HUES6 (cell line): Measurements from ENCODE around the gene PTPRE.

Experiments used
- H3K27ac ChIP-seq: 2 replicates; pipeline ENCODE4 v1.7.0; 2013; ENCODE audit warnings: low read depth, mild to moderate bottlenecking, low read length, inconsistent platforms
- H3K27me3 ChIP-seq: 2 replicates; pipeline ENCODE4 v1.6.1; 2013; ENCODE audit warnings: low read length; ENCODE audit not compliant: control insufficient read depth, insufficient read depth
- H3K36me3 ChIP-seq: 2 replicates; pipeline ENCODE4 v1.6.1; 2013; ENCODE audit warnings: low read length; ENCODE audit not compliant: control insufficient read depth, insufficient read depth
- H3K4me1 ChIP-seq: 2 replicates; pipeline ENCODE4 v1.6.1; 2013; ENCODE audit warnings: low read length; ENCODE audit not compliant: control insufficient read depth, insufficient read depth
- H3K4me3 ChIP-seq: 2 replicates; pipeline ENCODE4 v1.5.1; 2013; ENCODE audit warnings: low read depth, low read length
- H3K9ac ChIP-seq: one replicate; pipeline ENCODE4 v1.6.1; 2013; ENCODE audit warnings: mild to moderate bottlenecking, low read length
- H3K9me3 ChIP-seq: 2 replicates; pipeline ENCODE4 v1.6.1; 2013; ENCODE audit warnings: low read depth, low read length; ENCODE audit not compliant: control insufficient read depth, insufficient read depth

Gene PTPRE

DNA sequence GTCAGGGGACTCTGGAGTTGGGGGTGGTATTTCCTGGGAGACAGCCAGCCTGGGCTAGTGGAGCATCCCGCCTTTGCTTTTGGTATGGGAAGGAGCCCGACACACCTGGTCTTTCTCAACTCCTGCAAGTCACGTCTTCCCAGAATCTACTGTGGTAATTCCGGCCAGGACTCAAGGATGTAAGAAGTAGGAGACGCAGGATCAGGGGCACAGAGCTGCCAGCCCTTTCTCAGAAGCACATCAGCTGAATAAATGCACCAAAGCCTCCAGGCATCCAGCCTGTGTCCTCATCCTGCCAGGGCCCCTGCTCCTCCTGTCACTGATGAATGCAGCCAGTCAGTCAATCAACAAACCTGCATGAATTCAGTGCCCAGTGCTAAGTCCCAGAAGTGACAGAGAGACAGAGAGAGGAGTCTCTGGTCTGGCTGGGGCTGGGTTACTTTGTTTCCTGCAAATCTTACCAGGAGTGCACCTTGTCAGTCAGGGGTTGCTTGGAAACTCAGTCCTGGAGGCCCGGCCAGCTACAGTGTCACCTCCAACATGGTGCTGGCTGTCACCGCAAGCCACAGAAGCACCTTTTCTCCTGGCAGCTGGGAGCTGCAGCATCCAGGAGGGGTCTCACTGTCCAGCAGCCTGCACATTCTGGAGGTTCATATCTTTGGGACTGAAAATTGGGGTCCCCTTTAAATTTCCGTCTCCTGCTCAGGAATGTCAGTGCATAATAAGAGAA lies 101.8 kb downstream of the PTPRE start:
- Histone ChIP-seq H3K27ac (no peak overlapping the region), H3K36me3 (no peaks in the 10 kb centered on the region), H3K4me3 (no peak overlapping the region), H3K4me1 (peaks cover 3% of the 10 kb centered on the region; the same call in 1 of the 2 replicates), H3K27me3 (peaks cover 20% of the 10 kb centered on the region; the same call in 1 of the 2 replicates), H3K9ac (no peak overlapping the region), H3K9me3 (no peaks in the 10 kb centered on the region)

DNA sequence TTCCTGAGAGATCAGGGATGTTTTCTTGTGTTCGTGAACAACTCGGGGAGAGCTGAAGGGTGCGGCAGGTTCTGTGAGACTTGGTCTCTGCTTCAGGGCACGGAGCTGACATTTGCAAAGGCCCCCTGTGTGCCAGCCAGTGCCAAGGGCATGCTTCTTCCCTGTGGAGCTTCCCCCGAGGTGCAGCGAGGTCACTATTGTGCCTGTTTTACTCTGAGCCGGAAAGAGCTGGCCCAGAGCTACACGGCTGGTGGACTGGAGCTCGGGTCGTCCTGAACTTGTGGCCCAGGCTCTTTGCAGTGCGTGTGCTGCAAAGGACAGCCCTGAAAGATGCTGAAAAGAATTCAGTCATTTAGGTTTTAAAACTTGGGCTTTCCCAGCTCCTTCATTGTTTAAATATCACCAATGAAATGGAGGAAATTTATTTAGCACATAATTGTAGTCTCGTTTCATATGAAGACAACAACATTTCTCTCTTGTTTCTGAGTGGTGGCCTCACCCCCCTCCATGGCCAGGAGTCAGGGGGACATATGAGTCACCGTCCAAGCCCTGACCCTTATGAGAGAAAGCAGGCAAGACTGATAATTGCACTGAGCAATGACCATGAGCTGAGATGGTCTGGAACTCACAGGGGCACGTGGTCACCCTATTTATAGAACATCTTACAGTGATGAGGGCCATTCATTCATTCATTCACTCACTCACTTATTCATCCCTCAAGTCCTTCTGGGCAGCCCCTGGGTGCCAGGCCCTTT lies 102.6 kb downstream of the PTPRE start:
- no peaks in the 10 kb centered on the region for H3K9me3 ChIP-seq
- H3K27me3 ChIP-seq = peaks cover 20% of the 10 kb centered on the region; the same call in 1 of the 2 replicates
- peaks cover 3% of the 10 kb centered on the region; the same call in 1 of the 2 replicates for H3K4me1 ChIP-seq
- no peak overlapping the region for H3K4me3 ChIP-seq
- no peaks in the 10 kb centered on the region for H3K36me3 ChIP-seq
- no peak overlapping the region for H3K9ac ChIP-seq
- no peak overlapping the region for H3K27ac ChIP-seq

DNA sequence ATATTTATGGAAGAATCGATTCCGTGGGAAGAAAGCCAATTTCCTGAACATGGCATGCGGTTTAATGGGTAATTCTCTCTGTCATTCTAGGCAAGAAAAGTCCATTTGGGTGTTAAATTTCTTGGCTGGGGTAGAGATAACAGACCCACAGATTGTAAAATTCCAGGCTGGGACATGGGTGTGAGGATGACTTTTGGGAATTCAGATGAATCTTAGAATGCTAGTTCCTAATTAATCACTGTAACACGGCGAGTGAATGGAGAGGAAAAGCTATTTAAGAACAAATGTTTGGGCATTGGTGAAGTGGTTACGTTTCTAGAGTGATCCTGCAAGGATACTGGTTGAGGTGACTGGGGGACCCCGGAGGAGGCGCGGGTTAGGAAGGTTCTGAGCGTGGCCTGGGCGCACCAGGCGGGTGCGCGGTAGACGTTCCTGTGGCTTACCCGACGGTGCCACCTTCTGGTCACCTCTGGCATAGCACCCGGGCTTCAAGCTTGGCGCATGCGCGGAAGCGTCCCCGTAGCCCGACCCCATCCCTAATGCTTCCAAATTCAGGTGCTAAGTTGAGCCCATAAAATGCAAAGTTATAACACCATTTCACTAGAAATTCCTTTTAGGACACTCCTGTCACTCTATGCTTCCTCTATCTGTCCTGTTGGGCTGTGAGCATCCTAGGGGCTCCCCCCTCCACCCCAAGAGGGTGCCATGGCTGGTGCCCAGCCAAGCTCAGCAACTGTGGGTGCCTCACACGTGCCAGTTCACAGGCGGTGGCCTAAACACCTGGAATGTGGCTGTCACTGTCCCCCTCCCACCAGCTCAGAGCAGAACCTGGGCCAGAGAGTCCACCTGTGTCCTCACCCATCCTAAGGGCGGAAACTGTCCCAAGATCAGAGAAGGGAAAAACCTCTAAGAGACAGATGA lies 104.4 kb downstream of the PTPRE start:
- Histone ChIP-seq H3K27me3 (peaks cover 17% of the 10 kb centered on the region; the same call in 1 of the 2 replicates), H3K4me1 (peaks cover 3% of the 10 kb centered on the region; the same call in 1 of the 2 replicates), H3K4me3 (no peak overlapping the region), H3K27ac (no peak overlapping the region), H3K9me3 (no peaks in the 10 kb centered on the region), H3K9ac (no peak overlapping the region), H3K36me3 (no peaks in the 10 kb centered on the region)

GRCh38 chr10:128013626-128014025 lies 106.7 kb downstream of the PTPRE start:
- H3K4me3 ChIP-seq = no peak overlapping the region
- no peak overlapping the region for H3K9ac ChIP-seq
- peaks cover 3% of the 10 kb centered on the region; the same call in 1 of the 2 replicates for H3K4me1 ChIP-seq
- peaks cover 10% of the 10 kb centered on the region; the same call in 1 of the 2 replicates for H3K27me3 ChIP-seq
- no peaks in the 10 kb centered on the region for H3K9me3 ChIP-seq
- H3K27ac ChIP-seq = no peak overlapping the region
- H3K36me3 ChIP-seq = no peaks in the 10 kb centered on the region

DNA sequence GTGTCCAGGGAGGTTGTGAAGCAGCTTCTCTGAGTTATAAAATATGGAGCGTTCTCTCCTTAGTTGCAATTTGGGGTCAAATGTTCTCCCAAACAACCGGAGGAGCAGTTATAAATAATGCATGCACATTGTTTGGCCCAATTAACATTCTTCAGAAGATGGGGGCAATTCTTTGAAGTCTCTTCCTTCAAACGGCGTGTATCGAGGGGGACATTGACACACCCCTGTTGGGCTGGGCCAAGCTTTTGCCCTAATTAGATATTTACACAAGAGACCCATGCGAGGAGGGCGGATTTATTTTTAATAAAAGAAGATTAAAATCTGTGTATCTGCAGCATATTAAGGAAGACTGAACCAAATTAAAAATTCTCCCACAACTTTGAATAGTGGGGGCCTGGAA lies 107.3 kb downstream of the PTPRE start:
- no peaks in the 10 kb centered on the region for H3K9me3 ChIP-seq
- H3K4me1 ChIP-seq = peaks cover 3% of the 10 kb centered on the region; the same call in 1 of the 2 replicates
- no peak overlapping the region for H3K9ac ChIP-seq
- H3K4me3 ChIP-seq = no peak overlapping the region
- H3K27ac ChIP-seq = no peak overlapping the region
- peaks cover 10% of the 10 kb centered on the region; the same call in 1 of the 2 replicates for H3K27me3 ChIP-seq
- H3K36me3 ChIP-seq = no peaks in the 10 kb centered on the region

DNA sequence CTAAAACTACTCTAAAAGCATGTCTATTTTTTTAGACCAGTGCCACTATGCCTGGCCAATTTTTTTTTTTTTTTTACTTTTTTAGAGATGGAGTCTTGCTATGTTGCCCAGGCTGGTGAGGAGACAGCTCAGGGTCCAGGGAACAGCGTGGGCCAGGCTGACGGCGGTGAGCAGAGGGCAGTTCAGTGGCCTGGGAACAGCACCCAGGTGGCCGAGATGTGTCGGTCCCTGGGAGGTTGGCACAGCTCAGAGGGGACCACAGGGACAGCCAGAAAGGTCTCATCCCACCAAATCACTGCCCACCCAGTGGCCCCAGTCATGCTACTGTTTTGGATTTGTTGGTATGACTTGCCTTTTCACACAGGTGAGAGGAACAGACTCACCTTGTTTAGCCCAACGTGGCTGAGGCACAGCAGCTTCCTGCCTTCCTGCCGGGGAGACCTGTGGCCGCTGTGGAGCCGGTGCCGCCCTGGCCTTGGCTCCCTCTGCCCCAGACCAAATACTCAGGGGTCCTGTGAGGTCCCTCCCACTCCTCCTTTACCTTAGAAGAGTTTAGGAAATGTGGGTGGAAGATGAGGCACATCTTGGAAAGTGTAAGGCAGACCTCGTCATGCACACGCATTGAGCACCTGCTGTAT lies 109.6 kb downstream of the PTPRE start:
- Histone ChIP-seq H3K4me1 (no peaks in the 10 kb centered on the region), H3K27ac (no peak overlapping the region), H3K9me3 (no peaks in the 10 kb centered on the region), H3K36me3 (no peaks in the 10 kb centered on the region), H3K4me3 (no peak overlapping the region), H3K27me3 (peaks cover 5% of the 10 kb centered on the region; the same call in 1 of the 2 replicates), H3K9ac (no peak overlapping the region)

- H3K4me3 ChIP-seq = no peak overlapping the region
- no peak overlapping the region for H3K27ac ChIP-seq
- H3K36me3 ChIP-seq = no peaks in the 10 kb centered on the region
- no peaks in the 10 kb centered on the region for H3K4me1 ChIP-seq
- no peaks in the 10 kb centered on the region for H3K27me3 ChIP-seq
- H3K9me3 ChIP-seq = no peaks in the 10 kb centered on the region
- no peak overlapping the region for H3K9ac ChIP-seq
These were observed 110.9 kb downstream of the PTPRE start for GRCh38 chr10:128017822-128018221.

DNA sequence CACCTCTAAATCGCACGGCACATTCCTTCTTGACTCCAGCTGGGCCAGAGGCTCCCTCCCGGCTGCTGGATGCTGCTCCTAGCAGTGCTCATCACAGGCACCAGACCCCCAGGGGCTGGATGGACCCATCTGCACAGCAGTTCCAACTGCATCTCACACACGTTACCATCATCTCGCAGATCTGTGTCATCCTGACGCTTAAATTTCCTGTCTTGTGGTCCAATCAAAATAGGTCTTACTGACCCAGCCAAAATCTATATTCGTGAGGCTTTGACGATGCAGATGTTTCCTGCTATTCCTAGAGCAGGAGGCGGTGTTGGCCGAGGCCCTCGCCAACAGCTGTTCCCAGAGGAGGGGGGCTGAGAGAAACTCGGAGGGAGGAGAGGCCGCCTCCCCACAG lies 111.3 kb downstream of the PTPRE start:
- no peaks in the 10 kb centered on the region for H3K27me3 ChIP-seq

DNA sequence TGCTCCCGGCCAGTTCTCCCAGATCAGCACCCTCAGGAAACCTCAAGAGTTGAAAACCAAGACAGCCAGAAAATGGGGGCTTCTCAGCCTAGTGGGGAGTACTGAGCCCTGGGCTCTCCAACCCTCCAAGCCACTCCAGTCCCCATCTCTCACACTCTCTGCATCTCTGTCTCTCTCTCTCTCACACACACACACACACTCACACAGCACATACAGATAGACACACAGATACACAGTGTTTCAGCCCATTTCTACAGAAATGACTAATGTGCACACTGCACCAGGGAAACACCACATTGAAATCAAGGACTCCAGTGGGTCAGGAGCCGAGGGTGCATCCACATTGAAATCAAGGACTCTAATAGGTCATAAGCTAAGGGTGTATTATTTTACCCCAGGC lies 111.8 kb downstream of the PTPRE start:
- no peak overlapping the region for H3K27ac ChIP-seq
- no peak overlapping the region for H3K9ac ChIP-seq
- no peaks in the 10 kb centered on the region for H3K27me3 ChIP-seq
- H3K9me3 ChIP-seq = no peaks in the 10 kb centered on the region
- no peaks in the 10 kb centered on the region for H3K36me3 ChIP-seq
- no peak overlapping the region for H3K4me3 ChIP-seq
- H3K4me1 ChIP-seq = no peaks in the 10 kb centered on the region

More for the DNA sequence above, 111.3 kb downstream of the PTPRE start:
- Histone ChIP-seq H3K4me1 (no peaks in the 10 kb centered on the region), H3K27ac (no peak overlapping the region), H3K9ac (no peak overlapping the region), H3K36me3 (no peaks in the 10 kb centered on the region), H3K4me3 (no peak overlapping the region), H3K9me3 (no peaks in the 10 kb centered on the region)
